NOMO-1 treated with dmso at 0.1 percent for 144 hours (cell line): Measurements from ENCODE around the gene NEK4.
"Not testable (repeated sequence)": the region's sequence is repeated elsewhere in the genome, so short reads cannot be mapped to it uniquely, and the experiment has no call there.

ENCODE experiments used
- DNase-seq: peaks from one replicate; lab custom pipeline; 2025; ENCODE audit not compliant: unreplicated experiment; lab: John Stamatoyannopoulos, UW

NEK4 gene

DNA sequence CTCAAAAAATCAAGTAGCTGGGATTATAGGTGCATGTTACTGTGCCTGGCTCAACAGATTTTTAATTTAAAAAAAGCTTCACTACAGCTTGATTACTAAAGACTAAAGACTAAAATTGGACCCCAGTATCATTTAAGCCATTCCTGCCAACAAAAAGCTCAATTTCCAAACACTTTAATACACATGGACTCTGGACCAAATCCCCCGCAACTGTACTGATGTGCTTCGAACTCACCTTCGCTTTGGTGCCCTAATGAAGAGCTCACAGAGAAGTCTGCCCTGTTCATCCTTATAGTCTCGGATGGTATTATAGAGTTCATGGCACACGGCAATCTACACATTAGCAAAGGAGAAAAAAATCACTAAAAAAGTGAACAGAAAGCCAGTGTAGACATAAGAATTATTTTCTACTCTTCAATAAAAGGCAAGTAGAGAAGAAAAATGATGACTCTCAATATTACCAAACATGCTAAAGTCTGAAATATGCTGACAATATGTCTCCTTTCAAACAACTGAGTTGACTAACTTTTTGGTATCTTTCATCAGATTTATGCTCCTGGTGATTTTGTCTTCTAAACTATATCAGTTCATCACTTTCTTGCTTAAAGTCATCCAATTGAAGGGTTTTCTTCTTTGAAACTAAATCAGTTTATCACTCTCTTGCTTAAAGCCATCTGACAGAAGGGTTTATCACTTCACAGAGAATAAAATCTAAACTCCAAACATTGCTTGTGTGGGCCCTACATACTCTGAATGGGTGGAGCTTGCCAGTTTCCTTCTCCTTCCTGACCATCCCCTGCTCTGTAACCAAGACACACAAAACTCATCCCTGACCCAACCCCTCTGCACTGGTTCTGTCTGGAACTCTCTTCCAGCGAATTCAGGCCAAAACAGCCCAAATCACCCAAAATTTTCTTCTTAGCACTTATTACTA is 92.2 kb downstream of the NEK4 start:
- no peak for DNase-seq

GRCh38 chr3:52676201-52676600 is 94.5 kb downstream of the NEK4 start:
- DNase-seq = not testable (repeated sequence)

DNA sequence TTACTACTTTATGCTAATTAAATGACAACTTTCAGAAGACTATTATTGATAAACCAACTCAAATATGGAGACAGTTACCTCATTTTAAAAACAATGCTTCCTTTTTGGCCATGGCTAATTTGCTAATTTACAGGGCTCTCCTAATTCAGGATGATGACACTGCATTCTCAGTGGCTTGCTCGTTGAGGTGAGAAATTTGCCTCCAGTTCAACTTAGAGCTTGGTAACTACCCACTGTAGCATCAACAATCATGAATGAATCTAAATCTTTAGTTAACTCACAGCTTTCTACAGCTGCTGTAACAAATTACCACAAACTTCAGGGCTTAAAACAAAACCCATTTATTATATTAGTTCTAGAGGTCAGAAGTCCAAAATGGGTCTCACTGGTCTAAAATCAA is 99.1 kb downstream of the NEK4 start:
- no peak for DNase-seq

DNA sequence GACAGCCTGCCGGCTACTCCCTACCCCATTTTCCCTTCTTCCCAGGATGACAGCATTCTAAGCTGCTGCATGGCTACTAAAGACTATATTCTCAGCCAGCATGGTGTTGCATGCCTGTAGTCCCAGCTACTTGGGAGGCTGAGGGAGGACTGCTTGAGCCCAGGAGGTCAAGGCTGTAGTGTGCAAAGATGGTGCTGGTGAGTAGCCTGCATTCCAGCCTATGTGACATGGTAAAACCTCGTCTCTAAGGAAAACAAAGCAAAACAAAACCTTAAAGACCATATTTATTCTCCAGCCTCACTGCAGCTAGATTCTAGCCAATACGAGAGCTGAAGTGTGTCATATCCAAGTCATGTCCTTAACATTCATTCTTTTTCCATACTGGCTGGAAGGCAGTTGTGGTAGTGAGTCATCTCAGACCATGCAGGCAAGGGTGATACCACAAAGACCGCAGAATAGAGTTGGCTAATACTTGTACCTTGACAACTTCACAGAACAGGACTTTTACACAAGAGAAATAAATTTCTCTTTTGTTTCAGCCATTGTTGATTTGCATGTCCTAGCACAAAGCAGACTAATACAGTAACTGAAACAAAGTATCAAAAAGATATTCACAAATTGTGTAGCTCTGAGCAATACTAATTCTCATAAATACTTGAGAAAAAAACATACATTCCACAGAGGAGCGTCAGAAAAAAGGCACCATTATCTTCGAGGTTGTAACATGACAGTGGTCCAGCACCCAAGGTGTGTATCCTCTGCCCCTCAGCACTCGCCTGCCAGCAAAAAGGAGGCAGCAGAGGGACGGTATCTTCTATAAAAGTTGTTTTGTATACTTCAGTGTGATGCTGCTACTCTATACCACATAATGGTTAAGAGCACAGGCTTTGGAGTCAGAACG is 99.9 kb downstream of the NEK4 start:
- DNase-seq = peak; percentile 70

DNA sequence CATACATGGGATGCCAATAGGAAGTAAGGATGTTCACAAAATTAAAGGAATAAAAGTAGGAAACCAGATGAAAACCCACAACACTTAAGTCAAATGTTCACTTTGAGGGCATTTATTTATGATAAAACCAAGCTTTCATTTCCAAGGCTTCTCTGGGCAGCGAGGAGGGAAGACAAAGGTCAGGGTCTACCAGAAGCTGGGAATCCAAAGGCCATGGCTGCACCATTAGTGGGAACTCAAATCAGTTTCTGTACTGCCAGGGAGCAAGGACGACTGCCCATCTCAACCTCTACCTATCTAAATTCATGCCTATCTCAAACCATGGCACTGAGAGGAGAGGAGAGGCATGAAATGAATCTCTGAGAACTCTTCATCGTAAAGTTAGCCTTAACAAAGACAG is 107.6 kb downstream of the NEK4 start:
- no peak for DNase-seq

DNA sequence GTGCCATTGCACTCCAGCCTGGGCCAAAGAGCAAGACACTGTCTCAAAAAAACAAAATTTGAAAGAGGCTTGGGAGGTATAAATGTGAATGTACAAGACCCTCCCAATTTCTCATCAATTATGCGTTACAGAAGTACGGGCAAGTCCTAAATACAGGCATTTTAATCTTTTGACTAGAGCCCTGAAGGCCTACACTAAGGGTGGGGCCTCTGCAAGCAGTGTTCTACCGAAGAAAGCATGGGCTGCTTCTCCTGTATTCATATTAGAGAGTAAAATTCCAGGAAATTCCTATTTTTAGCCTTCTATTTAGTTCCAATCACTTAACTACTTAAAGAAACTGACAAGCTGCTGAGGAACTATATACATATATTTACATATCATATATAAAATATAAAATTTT is 110.7 kb downstream of the NEK4 start:
- DNase-seq = no peak
